Hematopoietic multipotent progenitor cell treated with erythropoietin and hydrocortisone succinate and interleukin-3 and kit ligand, for 17 days (in vitro differentiated cells): Measurements from ENCODE around the gene FARP1.

Experiments
- DNase-seq: peaks from one replicate; pipeline ENCODE4 v3.0.0-alpha.2; 2015; ENCODE audit warnings: low spot score

Gene FARP1

GRCh38 chr13:98335721-98336120 lies 192.8 kb downstream of the FARP1 start:
- no peak for DNase-seq

GRCh38 chr13:98338310-98338709 lies 195.4 kb downstream of the FARP1 start:
- DNase-seq, result no peak

GRCh38 chr13:98339684-98340425 lies 197.0 kb downstream of the FARP1 start:
- DNase-seq, result no peak

GRCh38 chr13:98342953-98343352 lies 200.1 kb downstream of the FARP1 start:
- no peak for DNase-seq

GRCh38 chr13:98343461-98343860 lies 200.6 kb downstream of the FARP1 start:
- no peak for DNase-seq

GRCh38 chr13:98344392-98344791 lies 201.5 kb downstream of the FARP1 start:
- DNase-seq, result no peak

GRCh38 chr13:98345107-98345935 lies 202.4 kb downstream of the FARP1 start:
- no peak for DNase-seq

GRCh38 chr13:98346904-98347636 lies 204.2 kb downstream of the FARP1 start:
- no peak for DNase-seq

GRCh38 chr13:98347756-98348155 lies 204.9 kb downstream of the FARP1 start:
- DNase-seq, result no peak

GRCh38 chr13:98348466-98349200 lies 205.7 kb downstream of the FARP1 start:
- no peak for DNase-seq

GRCh38 chr13:98349731-98350305 lies 206.9 kb downstream of the FARP1 start:
- no peak for DNase-seq

- DNase-seq, result no peak
Measured at GRCh38 chr13:98350746-98351330, 207.9 kb downstream of the FARP1 start.

- DNase-seq, result no peak
Measured at GRCh38 chr13:98351636-98352035, 208.7 kb downstream of the FARP1 start.

- no peak for DNase-seq
Measured at GRCh38 chr13:98352226-98352625, 209.3 kb downstream of the FARP1 start.

GRCh38 chr13:98353750-98354149 lies 210.9 kb downstream of the FARP1 start:
- no peak for DNase-seq

- DNase-seq, result no peak
Measured at GRCh38 chr13:98358937-98359336, 216.0 kb downstream of the FARP1 start.

GRCh38 chr13:98360545-98360944 lies 217.7 kb downstream of the FARP1 start:
- no peak for DNase-seq

- DNase-seq, result no peak
Measured at GRCh38 chr13:98363326-98363725, 220.4 kb downstream of the FARP1 start.

GRCh38 chr13:98364179-98364578 lies 221.3 kb downstream of the FARP1 start:
- DNase-seq, result no peak

- no peak for DNase-seq
Measured at GRCh38 chr13:98364647-98365046, 221.8 kb downstream of the FARP1 start.

GRCh38 chr13:98365302-98365701 lies 222.4 kb downstream of the FARP1 start:
- no peak for DNase-seq
